Measurements from ENCODE around the gene PSMD10.

Gene PSMD10

DNA sequence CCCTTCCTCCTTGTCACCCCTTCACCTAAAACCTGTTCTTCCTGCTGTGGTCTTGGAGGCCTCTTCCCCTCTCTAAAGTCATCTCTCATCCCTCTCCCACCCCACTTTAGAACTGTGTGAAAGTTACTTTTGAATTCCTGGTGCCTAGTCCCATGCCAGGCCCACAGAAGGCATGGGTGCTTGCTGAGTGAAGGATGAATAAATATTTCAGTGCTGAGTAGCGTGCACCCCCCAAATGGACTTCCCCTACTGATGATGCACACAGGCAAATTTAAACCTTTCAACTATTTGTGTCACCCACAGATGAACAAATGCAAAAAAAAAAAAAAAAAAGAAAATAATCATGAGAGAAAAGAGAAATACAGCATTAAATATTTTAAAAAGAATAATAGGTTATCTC, 19.8 kb downstream of the PSMD10 start:
- DNase-seq (ENCODE audit: low spot score): no peak

DNA sequence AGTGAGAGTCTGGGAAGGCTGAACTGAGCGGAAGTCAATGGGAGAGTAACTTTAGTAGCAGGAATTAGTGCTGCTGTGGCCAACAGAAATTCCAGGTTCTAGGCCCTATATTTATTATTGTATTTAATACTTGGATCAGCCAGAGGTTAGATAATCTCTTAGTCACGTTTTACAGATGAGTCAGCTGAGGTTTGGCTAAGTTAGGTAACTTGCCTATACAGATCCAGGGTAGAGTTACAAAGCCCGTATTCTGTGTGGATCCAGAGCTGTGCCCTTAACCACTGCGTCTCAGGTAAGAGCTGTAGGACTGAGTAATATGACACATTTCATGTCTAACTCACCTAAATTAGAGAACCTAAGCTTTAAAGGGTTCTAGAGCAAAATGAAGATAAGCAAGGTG, 20.5 kb downstream of the PSMD10 start:
- no peak for DNase-seq (ENCODE audit: low spot score)

- DNase-seq (ENCODE audit: low spot score): no peak
These were observed 23.2 kb downstream of the PSMD10 start for GRCh38 chrX:108068121-108068520.

GRCh38 chrX:108064613-108065012, 26.7 kb downstream of the PSMD10 start:
- no peak for DNase-seq (ENCODE audit: low spot score)

DNA sequence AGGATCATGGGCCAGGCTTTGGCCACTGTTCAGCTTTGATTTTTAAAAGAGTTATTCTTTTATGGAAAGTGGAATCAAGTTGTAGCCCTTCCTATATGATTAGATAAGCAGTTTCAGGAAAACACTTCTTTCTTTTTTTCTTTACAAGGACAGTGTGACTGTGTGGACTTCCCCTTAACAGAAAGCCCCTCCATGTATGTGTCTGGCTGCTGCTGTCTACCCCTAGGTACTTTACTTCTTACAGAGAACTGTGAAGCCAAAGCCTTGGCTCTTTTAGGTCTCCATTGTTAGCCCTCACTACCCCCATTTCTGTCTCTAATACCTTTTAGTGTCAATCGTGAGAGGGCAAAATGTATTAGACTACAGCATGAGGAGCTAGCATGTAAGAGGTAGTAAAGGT, 27.3 kb downstream of the PSMD10 start:
- no peak for DNase-seq (ENCODE audit: low spot score)

DNA sequence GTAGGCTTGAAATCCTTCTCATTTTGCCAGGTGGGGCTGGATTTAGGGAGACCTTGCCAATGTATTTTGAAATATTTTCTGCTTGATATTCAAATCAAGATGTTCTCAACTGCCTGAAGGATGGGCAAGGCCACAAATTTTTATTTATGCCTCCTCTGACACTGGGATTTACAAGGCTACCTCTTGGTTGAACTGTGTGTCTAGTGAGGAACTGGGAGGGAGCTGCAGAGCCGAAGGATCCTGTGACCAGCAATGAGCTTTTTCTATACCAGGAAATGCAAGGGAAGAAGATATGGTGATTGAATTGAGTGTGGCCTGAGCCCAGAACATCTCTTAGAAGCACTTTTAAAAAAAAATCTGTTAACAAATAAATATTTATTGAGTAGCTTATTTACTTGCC, 31.5 kb downstream of the PSMD10 start:
- no peak for DNase-seq (ENCODE audit: low spot score)

GRCh38 chrX:108055546-108055945, 35.8 kb downstream of the PSMD10 start:
- DNase-seq (ENCODE audit: low spot score): no peak

GRCh38 chrX:108053218-108053617, 38.1 kb downstream of the PSMD10 start:
- DNase-seq (ENCODE audit: low spot score): no peak

GRCh38 chrX:108049649-108050048, 41.7 kb downstream of the PSMD10 start:
- no peak for DNase-seq (ENCODE audit: low spot score)

- DNase-seq (ENCODE audit: low spot score): no peak
These were observed 46.6 kb downstream of the PSMD10 start, which contains the start of gene VSIG1 for GRCh38 chrX:108044554-108045256. Gene VSIG1 (plus strand): TSS chrX:108045065. CDS start chrX:108045131, 66 bp downstream.

DNA sequence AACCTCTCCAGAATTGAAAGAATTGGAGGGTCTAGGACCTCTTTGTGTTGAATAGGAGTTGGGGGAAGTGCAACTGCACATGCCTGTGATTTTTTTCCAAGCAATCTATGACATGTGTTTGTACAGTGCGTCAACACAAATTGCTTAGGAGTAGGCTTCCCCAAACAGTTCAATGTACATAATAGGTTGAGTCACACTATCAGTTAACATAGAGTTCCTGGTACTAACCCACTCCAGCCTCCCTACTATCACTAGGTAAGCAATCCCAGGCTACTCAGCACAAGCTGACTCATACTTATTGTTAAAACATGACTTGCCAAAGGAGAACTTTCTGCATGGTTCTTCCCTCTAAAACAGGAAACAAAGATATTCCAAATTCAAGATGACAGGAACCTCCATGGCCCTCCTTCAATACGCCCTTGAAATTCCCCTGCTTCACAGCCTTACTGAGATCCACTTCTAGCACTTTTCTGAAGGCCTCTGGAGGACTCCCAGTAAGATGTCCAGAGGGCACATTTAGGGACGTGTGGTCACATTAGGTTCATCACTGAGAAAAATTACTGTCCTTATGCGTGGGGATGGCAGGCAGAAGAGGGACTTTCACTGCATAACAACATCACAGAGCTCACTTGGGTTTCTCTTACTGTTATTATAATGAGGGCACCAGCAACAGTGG, 54.9 kb downstream of the PSMD10 start:
- peak; percentile 51 for DNase-seq (ENCODE audit: low spot score)

- no peak for DNase-seq (ENCODE audit: low spot score)
These were observed 56.6 kb downstream of the PSMD10 start for GRCh38 chrX:108034725-108035124.
